Stomach (tissue), 9 donors: ENCODE results near the gene SFMBT2. TPM values are rescaled to one million over a fixed set of nuclear protein-coding genes. Genes with fewer than 3 reads are reported as not detected.

ENCODE experiments used
- DNase-seq, 2 donors: peaks; one replicate each; pipeline versions ENCODE4 v3.0.0 to v3.0.0-alpha.2; 2013 to 2019
- H3K27ac ChIP-seq, 5 donors: fragments of 200-600 bp in 4 of 5; sonication (generic) in 4 of 5; one replicate each; pipeline ENCODE4 v1.5.1; 2013 to 2019; ENCODE audit warnings: mild to moderate bottlenecking in 1 of 5, moderate library complexity in 1 of 5
- H3K27me3 ChIP-seq, 3 donors: fragments of 200-600 bp; sonication (generic); one replicate each; pipeline ENCODE4 v1.5.1; 2017 to 2019; ENCODE audit warnings: mixed run types in 1 of 3
- H3K36me3 ChIP-seq, 4 donors: fragments of 200-600 bp; sonication (generic); 1 replicate in 3 of 4; 2 replicates in 1 of 4; pipeline ENCODE4 v1.5.1; 2016 to 2019
- H3K4me1 ChIP-seq, 4 donors: fragments of 200-600 bp; sonication (generic); one replicate each; pipeline ENCODE4 v1.5.1; 2016 to 2019
- H3K4me3 ChIP-seq, 4 donors: fragments of 200-600 bp; sonication (generic) in 3 of 4; one replicate each; pipeline ENCODE4 v1.5.1; 2016 to 2019; ENCODE audit warnings: mild to moderate bottlenecking in 1 of 4
- H3K9me3 ChIP-seq, 4 donors: fragments of 200-600 bp; sonication (generic); one replicate each; pipeline ENCODE4 v1.5.1; 2016 to 2019
- EP300 ChIP-seq: sonication (generic); formaldehyde crosslinking; IDR thresholded peaks from one replicate; pipeline ENCODE4 v1.6.1; 2017; ENCODE audit warnings: antibody characterized with exemption
- POLR2A ChIP-seq, 4 donors: fragments of 450-650 bp; IDR thresholded peaks; one replicate each; pipeline ENCODE4 v1.6.1; 2016; ENCODE audit warnings: antibody characterized with exemption in 4 of 4, control low read depth in 2 of 4, mild to moderate bottlenecking in 1 of 4, moderate library complexity in 1 of 4
- POLR2AphosphoS5 ChIP-seq, 3 donors: sonication (generic); formaldehyde crosslinking; IDR thresholded peaks; one replicate each; pipeline ENCODE4 v1.6.1; 2016; ENCODE audit warnings: antibody characterized with exemption in 3 of 3
- WGBS, 5 donors: extraction: QIAGEN DNeasy Blood & Tissue Kit in 3 of 5; methylation state at CpG; one replicate each; pipeline versions ENCODE4 v1.1.5 to v1.1.7; 2013 to 2018; 5-methylcytosine and 5-hydroxymethylcytosine counted together
- intact Hi-C: fragments of 100-400 bp; cut with DNase I; formaldehyde crosslinking; loops from one replicate; pipeline ENCODE4 v1.15.1; 2023; ENCODE audit warnings: low total_unique reads
- polyA plus RNA-seq, 3 donors: library from polyadenylated mRNA; stranded (reverse); fragments of 200-250 nt; gene quantifications; one replicate each; pipeline ENCODE4 v1.2.3, GENCODE V29; 2013
- small RNA-seq, 4 donors: library from RNA; depleted of rRNA; stranded (forward); fragments of <200 nt; gene quantifications; one replicate each; pipeline ENCODE3, GENCODE V24; 2016
- total RNA-seq, 5 donors: library from RNA; depleted of rRNA; stranded (reverse); fragments of >200 nt; gene quantifications; one replicate each; pipeline versions ENCODE4 v1.1.0 to v1.2.3, GENCODE V29; 2014 to 2016
- TF ChIP-seq, protein P1 (sequence below), 7 experiments: fragments of 450-650 bp in 4 of 7; fragments of 200-600 bp in 3 of 7; sonication (generic) in 3 of 7; IDR thresholded peaks; one replicate each; pipeline ENCODE4 v1.5.1; 2016 to 2019; ENCODE audit warnings: antibody characterized with exemption in 7 of 7, control low read depth in 2 of 7, mild to moderate bottlenecking in 1 of 7
- donor health status: healthy with polysubstance abuse.
- donor health status: Bipolar disorder and iron deficiency.
- donor health status: healthy.

The SFMBT2 gene
- total and polyA plus RNA-seq, 8 donors: 0.90 to 17.3 (median 5.0) TPM

DNA sequence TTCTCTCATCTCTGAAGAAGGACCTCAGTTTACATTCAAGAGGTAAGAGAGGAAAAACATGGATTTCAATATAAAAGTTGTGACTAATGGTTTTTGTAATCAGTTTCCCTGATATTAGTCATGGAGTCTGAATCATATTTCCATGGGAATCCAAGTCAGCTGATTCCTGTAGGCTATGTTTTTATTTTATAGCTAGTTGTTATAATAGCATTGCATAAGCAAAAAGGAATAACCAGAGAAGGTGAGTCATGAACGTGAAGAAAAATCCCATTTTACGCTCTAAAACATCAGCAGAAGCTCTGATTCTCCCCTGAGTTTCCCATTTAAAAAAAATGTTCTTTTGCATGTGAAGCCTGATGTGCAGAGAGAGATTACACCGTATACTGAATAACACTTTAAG, 299.3 kb downstream of the SFMBT2 start:
- no peak for TF ChIP-seq POLR2AphosphoS5 (IDR thresholded peaks at IDR 0.05)
- TF ChIP-seq EP300: no peak
- TF ChIP-seq POLR2A (IDR thresholded peaks at IDR 0.05): no peak
- TF ChIP-seq, protein P1, sequence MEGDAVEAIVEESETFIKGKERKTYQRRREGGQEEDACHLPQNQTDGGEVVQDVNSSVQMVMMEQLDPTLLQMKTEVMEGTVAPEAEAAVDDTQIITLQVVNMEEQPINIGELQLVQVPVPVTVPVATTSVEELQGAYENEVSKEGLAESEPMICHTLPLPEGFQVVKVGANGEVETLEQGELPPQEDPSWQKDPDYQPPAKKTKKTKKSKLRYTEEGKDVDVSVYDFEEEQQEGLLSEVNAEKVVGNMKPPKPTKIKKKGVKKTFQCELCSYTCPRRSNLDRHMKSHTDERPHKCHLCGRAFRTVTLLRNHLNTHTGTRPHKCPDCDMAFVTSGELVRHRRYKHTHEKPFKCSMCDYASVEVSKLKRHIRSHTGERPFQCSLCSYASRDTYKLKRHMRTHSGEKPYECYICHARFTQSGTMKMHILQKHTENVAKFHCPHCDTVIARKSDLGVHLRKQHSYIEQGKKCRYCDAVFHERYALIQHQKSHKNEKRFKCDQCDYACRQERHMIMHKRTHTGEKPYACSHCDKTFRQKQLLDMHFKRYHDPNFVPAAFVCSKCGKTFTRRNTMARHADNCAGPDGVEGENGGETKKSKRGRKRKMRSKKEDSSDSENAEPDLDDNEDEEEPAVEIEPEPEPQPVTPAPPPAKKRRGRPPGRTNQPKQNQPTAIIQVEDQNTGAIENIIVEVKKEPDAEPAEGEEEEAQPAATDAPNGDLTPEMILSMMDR (IDR thresholded peaks at IDR 0.05): no peak
- Histone ChIP-seq H3K27ac (no peak overlapping the region), H3K4me1 (no peaks in the 10 kb centered on the region), H3K36me3 (no peaks in the 10 kb centered on the region), H3K4me3 (no peak overlapping the region), H3K9me3 (peaks cover 0 to 16% (median 2%) of the 10 kb centered on the region in 4 donors), H3K27me3 (no peaks in the 10 kb centered on the region)
- WGBS, 5 donors: 77 to 95% (median 92%) methylated on average over 3 of the region's 3 CpGs
- DNase-seq: no peak
- intact Hi-C loops: no loop called here

DNA sequence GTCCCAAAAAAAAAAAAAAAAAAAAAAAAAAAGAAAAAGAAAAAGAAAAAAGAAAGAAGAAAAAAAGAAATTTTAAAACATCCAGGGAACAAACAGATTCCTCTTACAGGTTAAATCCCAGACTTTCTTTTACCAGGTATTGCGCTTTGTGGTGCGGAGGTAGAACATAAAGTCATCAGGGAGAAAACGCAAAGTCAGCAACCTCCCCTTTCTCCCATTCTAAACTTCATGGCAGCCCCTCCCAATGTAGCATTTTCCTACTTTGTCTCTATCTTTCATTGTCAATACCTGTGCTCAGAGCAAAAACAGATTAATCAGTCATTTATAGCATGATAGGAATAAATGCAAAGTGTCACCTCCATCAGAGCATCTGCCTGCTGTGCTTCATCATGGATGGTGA, 299.7 kb downstream of the SFMBT2 start:
- H3K27me3 ChIP-seq: no peaks in the 10 kb centered on the region
- DNase-seq: no peak
- H3K4me3 ChIP-seq: no peak overlapping the region
- H3K27ac ChIP-seq: no peak overlapping the region
- TF ChIP-seq, protein P1 (IDR thresholded peaks at IDR 0.05): no peak
- TF ChIP-seq EP300 (no peak), POLR2A (IDR thresholded peaks at IDR 0.05) (no peak), POLR2AphosphoS5 (IDR thresholded peaks at IDR 0.05) (no peak)
- no peaks in the 10 kb centered on the region for H3K36me3 ChIP-seq
- H3K4me1 ChIP-seq: no peaks in the 10 kb centered on the region
- intact Hi-C loops: no loop called here
- peaks cover 0 to 16% (median 2%) of the 10 kb centered on the region in 4 donors for H3K9me3 ChIP-seq
- 96 to 100% (median 99%) methylated on average over 3 of the region's 3 CpGs for WGBS, 5 donors

Small RNAs within 50 kb of the gene (small RNA-seq; reads per million reads assigned to genes)
- gene AL590095.2 (0 reads per million in 4 donors), gene COX6CP17 (0 reads per million in 4 donors)
